ENCODE results near the gene PNPLA2.

PNPLA2 gene

GRCh38 chr11:782264-783174 lies 36.2 kb upstream of the PNPLA2 start:
- TF ChIP-seq POLR2AphosphoS5 (IDR thresholded peaks at IDR 0.05; ENCODE audit: low read depth, low read length) (peak; percentile 9; the same call in 1 of the 2 replicates), SIN3A (IDR thresholded peaks at IDR 0.05; ENCODE audit: borderline replicate concordance, insufficient read depth, low read length) (no peak), FOXP2 (optimal IDR thresholded peaks at IDR 0.05; ENCODE audit: borderline replicate concordance, extremely low read depth, extremely low read length, insufficient read depth) (no peak), REST (IDR thresholded peaks at IDR 0.05; ENCODE audit: insufficient read depth in 1 of 2, low read depth in 2 of 2, low read length in 2 of 2) (no peak), TAF1 (IDR thresholded peaks at IDR 0.05; ENCODE audit: borderline replicate concordance, insufficient read depth, low read length) (no peak)

- TF ChIP-seq FOXP2 (optimal IDR thresholded peaks at IDR 0.05; ENCODE audit: borderline replicate concordance, extremely low read depth, extremely low read length, insufficient read depth), result no peak
- TF ChIP-seq TAF1 (IDR thresholded peaks at IDR 0.05; ENCODE audit: borderline replicate concordance, insufficient read depth, low read length), result no peak
- no peak for TF ChIP-seq POLR2AphosphoS5 (IDR thresholded peaks at IDR 0.05; ENCODE audit: low read depth, low read length)
- TF ChIP-seq SIN3A (IDR thresholded peaks at IDR 0.05; ENCODE audit: borderline replicate concordance, insufficient read depth, low read length), result no peak
- TF ChIP-seq REST (IDR thresholded peaks at IDR 0.05; ENCODE audit: insufficient read depth in 1 of 2, low read depth in 2 of 2, low read length in 2 of 2), result no peak
These were observed 35.1 kb upstream of the PNPLA2 start for GRCh38 chr11:783581-784015.

- TF ChIP-seq TAF1 (IDR thresholded peaks at IDR 0.05; ENCODE audit: borderline replicate concordance, insufficient read depth, low read length) (no peak), SIN3A (IDR thresholded peaks at IDR 0.05; ENCODE audit: borderline replicate concordance, insufficient read depth, low read length) (no peak), FOXP2 (optimal IDR thresholded peaks at IDR 0.05; ENCODE audit: borderline replicate concordance, extremely low read depth, extremely low read length, insufficient read depth) (no peak), REST (IDR thresholded peaks at IDR 0.05; ENCODE audit: insufficient read depth in 1 of 2, low read depth in 2 of 2, low read length in 2 of 2) (no peak), POLR2AphosphoS5 (IDR thresholded peaks at IDR 0.05; ENCODE audit: low read depth, low read length) (no peak)
These were observed 32.3 kb upstream of the PNPLA2 start for GRCh38 chr11:786235-787083.

- TF ChIP-seq SIN3A (IDR thresholded peaks at IDR 0.05; ENCODE audit: borderline replicate concordance, insufficient read depth, low read length) (no peak), REST (IDR thresholded peaks at IDR 0.05; ENCODE audit: insufficient read depth in 1 of 2, low read depth in 2 of 2, low read length in 2 of 2) (no peak), FOXP2 (optimal IDR thresholded peaks at IDR 0.05; ENCODE audit: borderline replicate concordance, extremely low read depth, extremely low read length, insufficient read depth) (no peak), TAF1 (IDR thresholded peaks at IDR 0.05; ENCODE audit: borderline replicate concordance, insufficient read depth, low read length) (no peak), POLR2AphosphoS5 (IDR thresholded peaks at IDR 0.05; ENCODE audit: low read depth, low read length) (no peak)
These were observed 31.5 kb upstream of the PNPLA2 start for GRCh38 chr11:787084-787675.
